ENCODE data around the gene CAPN12.
"Not testable (repeated sequence)": the region's sequence is repeated elsewhere in the genome, so short reads cannot be mapped to it uniquely, and the experiment has no call there.

CAPN12 gene

GRCh38 chr19:38786572-38787265, 42.4 kb upstream of the CAPN12 start:
- TF ChIP-seq CTCF (IDR thresholded peaks at IDR 0.05; ENCODE audit: low read depth, low read length): no peak
- DNase-seq (ENCODE audit: low read depth in 2 of 2): no peak
- no peak overlapping the region for H3K4me3 ChIP-seq (replicated peaks in 1 of 2; ENCODE audit: low read depth in 2 of 2, low read length in 2 of 2)

GRCh38 chr19:38786061-38786460, 41.8 kb upstream of the CAPN12 start:
- DNase-seq (ENCODE audit: low read depth in 2 of 2): not testable (repeated sequence)

GRCh38 chr19:38785187-38785699, 41.0 kb upstream of the CAPN12 start:
- DNase-seq (ENCODE audit: low read depth in 2 of 2): no peak
- H3K4me3 ChIP-seq (replicated peaks in 1 of 2; ENCODE audit: low read depth in 2 of 2, low read length in 2 of 2): no peak overlapping the region
- no peak for TF ChIP-seq CTCF (IDR thresholded peaks at IDR 0.05; ENCODE audit: low read depth, low read length)

More at GRCh38 chr19:38786061-38786460, 41.8 kb upstream of the CAPN12 start:
- H3K4me3 ChIP-seq (replicated peaks in 1 of 2; ENCODE audit: low read depth in 2 of 2, low read length in 2 of 2): not testable (repeated sequence)

- DNase-seq (ENCODE audit: low read depth in 2 of 2): peak in 1 of 2 donors; percentile 34
- no peak overlapping the region for H3K4me3 ChIP-seq (replicated peaks in 1 of 2; ENCODE audit: low read depth in 2 of 2, low read length in 2 of 2)
- TF ChIP-seq CTCF (IDR thresholded peaks at IDR 0.05; ENCODE audit: low read depth, low read length): no peak
These were observed 40.0 kb upstream of the CAPN12 start for GRCh38 chr19:38784224-38784623.

GRCh38 chr19:38782212-38782611, 37.9 kb upstream of the CAPN12 start:
- not testable (repeated sequence) for DNase-seq (ENCODE audit: low read depth in 2 of 2); H3K4me3 ChIP-seq (replicated peaks in 1 of 2; ENCODE audit: low read depth in 2 of 2, low read length in 2 of 2)

GRCh38 chr19:38781058-38781457, 36.8 kb upstream of the CAPN12 start:
- DNase-seq (ENCODE audit: low read depth in 2 of 2): no peak
- no peak for TF ChIP-seq CTCF (IDR thresholded peaks at IDR 0.05; ENCODE audit: low read depth, low read length)

GRCh38 chr19:38780443-38780842, 36.2 kb upstream of the CAPN12 start:
- no peak for TF ChIP-seq CTCF (IDR thresholded peaks at IDR 0.05; ENCODE audit: low read depth, low read length)
- H3K4me3 ChIP-seq (replicated peaks in 1 of 2; ENCODE audit: low read depth in 2 of 2, low read length in 2 of 2): no peak overlapping the region
- no peak for DNase-seq (ENCODE audit: low read depth in 2 of 2)

More at GRCh38 chr19:38781058-38781457, 36.8 kb upstream of the CAPN12 start:
- no peak overlapping the region for H3K4me3 ChIP-seq (replicated peaks in 1 of 2; ENCODE audit: low read depth in 2 of 2, low read length in 2 of 2)

GRCh38 chr19:38778733-38779132, 34.5 kb upstream of the CAPN12 start:
- TF ChIP-seq CTCF (IDR thresholded peaks at IDR 0.05; ENCODE audit: low read depth, low read length): no peak
- no peak for DNase-seq (ENCODE audit: low read depth in 2 of 2)
- H3K4me3 ChIP-seq (replicated peaks in 1 of 2; ENCODE audit: low read depth in 2 of 2, low read length in 2 of 2): no peak overlapping the region
